HG02885 (cell line): ENCODE data around the gene NFU1.
A peak's percentile ranks its signal among the peaks of the same experiment; 100 is the strongest.

ENCODE experiments used
- ATAC-seq: cut with Tn5 transposase; IDR thresholded peaks from one replicate; pipeline ENCODE4 v1.9.1; 2021; ENCODE audit warnings: mild to moderate bottlenecking; ENCODE audit not compliant: unreplicated experiment, poor library complexity

Gene NFU1

GRCh38 chr2:69436938-69437750, at the start of gene NFU1:
NFU1 (minus strand) TSS chr2:69437435; CDS start chr2:69437422, 13 bp downstream.
- peak; percentile 95 for ATAC-seq

- ATAC-seq = no peak
Measured at GRCh38 chr2:69483696-69484095, 46.5 kb upstream of the NFU1 start.

- no peak for ATAC-seq
Measured at GRCh38 chr2:69483024-69483423, 45.8 kb upstream of the NFU1 start.

GRCh38 chr2:69482471-69482870, 45.2 kb upstream of the NFU1 start:
- no peak for ATAC-seq

DNA sequence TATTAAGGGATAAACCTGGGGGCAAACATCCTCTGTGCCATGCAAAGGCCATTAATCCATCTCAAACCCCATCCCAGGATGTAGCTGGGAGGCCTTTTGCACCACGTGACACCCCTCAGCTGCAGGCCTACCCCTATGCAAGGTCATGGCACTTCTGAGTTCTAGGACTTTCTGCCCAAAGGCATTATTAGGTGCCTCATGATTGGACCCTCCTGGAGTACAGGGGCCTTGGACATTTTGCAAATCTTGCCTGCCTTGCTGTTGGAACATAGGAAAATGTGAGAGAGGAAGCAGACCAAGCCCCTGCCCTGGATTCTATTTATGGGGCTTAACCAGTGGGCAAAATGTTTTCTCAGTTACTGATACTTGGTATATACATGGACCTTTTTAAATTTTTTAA, 44.2 kb upstream of the NFU1 start:
- no peak for ATAC-seq

GRCh38 chr2:69477627-69478026, 40.4 kb upstream of the NFU1 start:
- ATAC-seq = no peak

GRCh38 chr2:69474688-69475087, 37.5 kb upstream of the NFU1 start:
- no peak for ATAC-seq

GRCh38 chr2:69471793-69472192, 34.6 kb upstream of the NFU1 start:
- no peak for ATAC-seq

DNA sequence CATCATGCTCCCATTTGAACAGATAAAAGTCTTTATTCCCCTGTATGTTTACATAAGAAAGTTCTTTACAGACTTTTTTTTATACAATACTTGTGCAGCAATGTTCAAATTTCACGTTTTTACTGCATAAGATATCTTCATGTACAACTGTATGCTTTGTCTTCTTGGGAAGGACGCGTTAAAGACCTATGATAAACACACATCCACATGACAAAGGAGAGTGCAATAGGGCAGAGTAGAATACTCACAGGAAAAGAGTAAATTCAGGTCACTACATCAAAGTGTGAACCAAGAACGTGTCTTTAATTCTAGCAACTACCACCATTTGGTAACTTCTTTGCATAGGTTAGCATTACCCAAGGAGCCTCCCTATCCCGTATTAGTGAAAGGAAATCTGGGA, 33.7 kb upstream of the NFU1 start:
- no peak for ATAC-seq

GRCh38 chr2:69469784-69470183, 32.5 kb upstream of the NFU1 start:
- no peak for ATAC-seq

- no peak for ATAC-seq
Measured at GRCh38 chr2:69469375-69469774, 32.1 kb upstream of the NFU1 start.

GRCh38 chr2:69466728-69467127, 29.5 kb upstream of the NFU1 start:
- ATAC-seq = no peak

GRCh38 chr2:69465513-69466456, 28.6 kb upstream of the NFU1 start:
- ATAC-seq = no peak

- no peak for ATAC-seq
Measured at GRCh38 chr2:69464575-69464974, 27.3 kb upstream of the NFU1 start.

DNA sequence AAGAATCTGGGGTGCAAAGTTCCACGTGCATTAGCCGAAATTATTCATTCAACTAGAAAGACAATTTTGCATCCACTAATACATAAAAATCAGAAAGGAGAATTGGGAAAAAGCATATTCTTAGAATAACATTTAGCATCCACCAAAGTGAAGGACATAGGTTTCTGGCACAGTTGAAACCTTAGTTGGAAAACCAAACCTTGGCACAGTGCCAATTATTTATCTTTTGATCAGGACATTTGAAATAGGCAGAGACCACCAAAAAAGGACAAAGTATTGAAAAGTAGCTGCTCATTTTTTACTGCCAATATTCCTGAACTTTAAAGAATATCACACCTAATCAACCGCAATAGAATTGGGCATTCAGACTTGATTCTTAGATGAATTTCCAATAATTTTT, 25.5 kb upstream of the NFU1 start:
- no peak for ATAC-seq

GRCh38 chr2:69461404-69461803, 24.2 kb upstream of the NFU1 start:
- ATAC-seq = no peak

DNA sequence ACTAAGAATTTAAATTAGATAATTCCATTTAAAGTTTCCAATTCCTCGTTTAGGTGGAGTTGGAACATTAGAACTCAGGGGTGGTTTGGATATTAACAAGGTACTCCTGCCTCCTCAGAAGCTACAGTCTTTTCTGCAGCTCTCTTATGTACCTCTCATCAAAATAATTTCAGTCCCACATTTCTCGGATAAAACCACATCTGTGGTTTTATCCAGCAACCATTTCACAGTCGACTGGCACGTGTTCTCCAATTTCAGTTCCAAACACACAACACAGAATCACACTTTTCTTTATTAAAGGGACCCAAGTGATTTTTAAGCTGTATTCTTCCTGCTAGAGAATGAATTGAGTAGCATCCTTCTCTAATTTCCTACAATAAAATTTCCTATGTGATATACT, 22.7 kb upstream of the NFU1 start:
- no peak for ATAC-seq

DNA sequence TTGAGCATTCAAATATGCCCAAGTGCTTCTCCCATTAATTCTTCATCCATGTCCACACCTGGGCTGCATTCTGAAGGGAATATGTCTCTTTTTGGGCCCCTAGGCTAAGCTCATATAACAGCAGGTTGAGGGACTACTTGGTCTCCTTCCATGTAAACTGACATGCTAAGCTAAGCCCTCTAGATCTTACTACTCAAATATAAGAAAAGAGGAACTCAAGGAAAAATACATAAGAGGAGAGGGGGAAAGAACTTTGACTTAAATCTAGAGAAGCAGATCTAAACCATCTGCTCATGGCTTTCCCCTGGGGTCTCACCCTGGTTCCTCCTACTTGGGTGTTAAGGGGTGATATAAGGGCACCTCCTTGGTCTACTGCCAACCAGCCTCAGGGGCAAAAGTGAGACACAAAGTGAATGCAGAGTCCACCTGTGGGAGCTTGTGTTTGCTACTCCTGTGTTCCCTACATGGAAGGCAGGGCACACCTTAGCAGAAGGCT, 19.8 kb upstream of the NFU1 start:
- no peak for ATAC-seq

DNA sequence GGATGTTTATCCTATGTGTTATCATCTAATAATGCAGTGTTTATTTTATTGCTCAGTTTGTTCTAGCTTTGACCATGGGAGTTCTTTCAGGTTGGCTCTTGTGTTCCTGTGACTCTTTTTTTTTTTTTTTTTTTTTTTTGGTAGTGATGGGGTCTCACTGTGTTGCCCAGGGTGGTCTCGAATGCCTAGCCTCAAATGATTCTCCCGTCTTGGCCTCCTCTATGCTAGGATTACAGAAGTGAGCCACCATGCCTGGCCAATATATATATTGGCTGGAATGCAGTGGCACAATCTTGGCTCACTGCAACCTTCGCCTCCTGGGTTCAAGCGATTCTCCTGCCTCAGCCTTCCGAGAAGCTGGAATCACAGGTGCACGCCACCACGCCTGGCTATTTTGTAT, 18.9 kb upstream of the NFU1 start:
- no peak for ATAC-seq

- ATAC-seq = no peak
Measured at GRCh38 chr2:69454976-69455375, 17.7 kb upstream of the NFU1 start.

DNA sequence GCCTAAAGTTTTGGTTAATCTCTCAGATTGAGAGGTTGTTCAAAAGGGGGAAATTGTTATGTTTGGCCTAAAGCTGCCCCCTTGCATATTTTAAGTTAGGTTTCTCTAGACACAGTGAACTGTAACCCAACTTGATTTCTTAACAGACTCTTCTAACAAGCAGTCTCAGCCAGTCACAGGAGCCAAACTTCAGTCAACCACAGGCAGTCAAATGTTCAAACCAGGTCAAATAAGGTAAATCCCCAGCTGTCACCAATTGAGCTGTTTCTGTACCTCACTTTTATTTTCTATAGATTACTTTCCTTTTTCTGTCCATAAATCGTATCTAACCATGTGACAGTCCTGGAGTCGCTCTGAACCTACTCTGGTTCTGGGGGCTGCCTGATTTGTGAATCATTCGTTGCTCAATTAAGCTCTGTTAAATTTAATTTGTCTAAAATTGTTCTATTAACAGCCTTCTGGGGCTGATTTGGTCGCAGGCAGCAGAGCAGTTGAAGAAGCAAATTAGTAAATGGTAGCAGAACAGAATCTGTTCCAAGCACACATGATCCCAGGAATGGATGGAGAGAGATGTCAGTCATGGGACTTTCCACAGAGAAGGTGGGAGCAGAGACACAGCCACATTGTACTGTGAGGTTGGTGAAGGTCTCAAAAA, 16.4 kb upstream of the NFU1 start:
- peak; percentile 95 for ATAC-seq
